ENCODE data around the gene DTWD2.
"Not testable (repeated sequence)": the region's sequence is repeated elsewhere in the genome, so short reads cannot be mapped to it uniquely, and the experiment has no call there.

Gene DTWD2

DNA sequence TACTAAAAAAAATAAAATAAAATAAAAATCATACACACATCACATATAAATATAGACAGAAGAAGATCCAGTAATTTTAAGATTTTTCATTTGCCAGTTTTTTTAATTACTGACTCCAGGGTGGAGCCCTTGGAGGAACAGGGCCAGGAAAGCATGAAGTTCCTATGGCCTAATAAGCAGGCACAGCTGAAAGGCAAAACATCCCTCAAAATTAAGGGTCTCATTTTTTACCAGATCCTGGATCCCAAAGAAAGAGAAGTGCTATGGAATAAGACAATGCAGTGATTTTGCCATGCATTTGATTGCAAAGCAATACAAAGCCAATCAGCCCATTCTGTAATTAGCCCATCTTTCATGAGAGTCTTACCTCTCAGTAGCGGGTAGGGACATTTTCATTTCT is 11.3 kb upstream of the DTWD2 start:
- H3K27ac ChIP-seq = no peak overlapping the region
- DNase-seq (ENCODE audit: low read depth, low spot score) = no peak

DNA sequence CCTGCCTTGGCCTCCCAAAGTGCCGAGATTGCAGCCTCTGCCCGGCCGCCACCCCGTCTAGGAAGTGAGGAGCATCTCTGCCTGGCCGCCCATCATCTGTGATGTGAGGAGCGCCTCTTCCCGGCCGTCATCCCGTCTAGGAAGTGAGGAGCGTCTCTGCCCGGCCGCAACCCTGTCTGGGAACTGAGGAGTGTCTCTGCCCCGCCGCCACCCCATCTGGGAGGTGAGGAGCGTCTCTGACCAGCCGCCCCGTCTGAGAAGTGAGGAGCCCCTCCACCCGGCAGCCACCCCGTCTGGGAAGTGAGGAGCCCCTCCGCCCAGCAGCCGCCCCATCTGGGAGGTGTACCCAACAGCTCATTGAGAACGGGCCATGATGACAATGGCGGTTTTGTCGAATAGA is 10.5 kb upstream of the DTWD2 start:
- H3K27ac ChIP-seq; DNase-seq (ENCODE audit: low read depth, low spot score): not testable (repeated sequence)

- no peak for DNase-seq (ENCODE audit: low read depth, low spot score)
- H3K27ac ChIP-seq = no peak overlapping the region
Observed at GRCh38 chr5:118996098-118996497, 7.8 kb upstream of the DTWD2 start.

- DNase-seq (ENCODE audit: low read depth, low spot score) = no peak
- no peak overlapping the region for H3K27ac ChIP-seq
Observed at GRCh38 chr5:118994595-118994994, 6.2 kb upstream of the DTWD2 start.

GRCh38 chr5:118993118-118993517 is 4.8 kb upstream of the DTWD2 start:
- H3K27ac ChIP-seq; DNase-seq (ENCODE audit: low read depth, low spot score): not testable (repeated sequence)

- H3K27ac ChIP-seq; DNase-seq (ENCODE audit: low read depth, low spot score): not testable (repeated sequence)
Observed at GRCh38 chr5:118992055-118992454, 3.7 kb upstream of the DTWD2 start.

- no peak for DNase-seq (ENCODE audit: low read depth, low spot score)
- H3K27ac ChIP-seq = no peak overlapping the region
Observed at GRCh38 chr5:118990582-118990981, 2.2 kb upstream of the DTWD2 start.

- DNase-seq (ENCODE audit: low read depth, low spot score) = no peak
- H3K27ac ChIP-seq = no peak overlapping the region
Observed at GRCh38 chr5:118989816-118990215, 1.5 kb upstream of the DTWD2 start.

DNA sequence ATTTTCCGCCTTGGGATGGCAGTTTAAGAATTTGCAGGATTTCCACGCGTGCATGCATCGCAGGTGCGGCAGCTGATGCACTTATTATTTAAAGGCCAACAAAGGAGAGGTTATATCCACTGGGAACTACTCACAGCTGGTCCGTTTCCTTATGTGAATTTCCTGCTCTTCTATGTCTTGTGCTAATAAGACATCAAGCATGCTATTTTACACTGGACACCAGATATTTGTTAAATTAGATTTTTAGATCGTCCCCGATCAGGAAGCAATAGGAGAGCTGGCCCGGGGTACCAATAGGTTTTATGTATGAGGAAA is 476 bp upstream of the DTWD2 start:
- peak overlapping the region; percentile 71 for H3K27ac ChIP-seq
- no peak for DNase-seq (ENCODE audit: low read depth, low spot score)

DNA sequence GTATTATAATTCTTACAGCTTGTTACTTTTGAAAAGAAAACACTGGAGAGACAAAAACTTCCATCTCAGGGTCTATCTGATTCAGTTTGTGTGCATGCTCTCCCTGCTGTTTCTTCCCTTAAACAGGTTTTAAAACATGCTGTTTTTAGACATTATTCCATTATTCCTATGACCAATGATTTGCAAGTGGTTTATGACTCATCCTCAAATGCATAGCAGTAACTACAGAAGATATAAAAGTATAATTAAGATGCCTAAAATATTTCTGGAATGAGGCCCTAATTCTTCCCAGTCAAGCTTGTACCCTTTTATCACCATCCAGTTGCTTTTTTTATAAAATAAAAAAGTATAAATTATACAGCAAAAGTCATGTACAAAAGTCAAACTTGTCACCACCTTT is 3.7 kb downstream of the DTWD2 start:
- no peak for DNase-seq (ENCODE audit: low read depth, low spot score)
- no peak overlapping the region for H3K27ac ChIP-seq

DNA sequence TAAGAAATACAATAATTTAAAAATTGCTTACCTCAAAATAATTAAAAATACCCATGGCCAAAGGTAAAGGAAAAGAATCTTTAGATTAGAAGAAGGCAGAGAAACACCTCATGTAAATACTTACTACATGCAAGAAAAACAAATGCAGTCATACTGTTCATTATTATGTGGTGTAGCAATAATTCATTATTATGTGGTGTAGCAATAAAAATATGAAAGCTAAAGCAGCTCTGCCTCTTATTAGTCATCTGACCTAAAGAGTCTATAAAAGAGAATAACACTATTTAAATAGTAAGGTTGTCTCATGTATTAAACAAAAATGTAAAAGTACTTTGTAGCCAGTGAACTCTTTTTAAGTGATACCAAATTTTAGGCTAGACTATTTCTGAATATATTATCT is 6.6 kb downstream of the DTWD2 start:
- DNase-seq (ENCODE audit: low read depth, low spot score) = peak; percentile 14
- H3K27ac ChIP-seq = no peak overlapping the region

- no peak for DNase-seq (ENCODE audit: low read depth, low spot score)
- H3K27ac ChIP-seq = no peak overlapping the region
Observed at GRCh38 chr5:118980438-118980837, 7.9 kb downstream of the DTWD2 start.

DNA sequence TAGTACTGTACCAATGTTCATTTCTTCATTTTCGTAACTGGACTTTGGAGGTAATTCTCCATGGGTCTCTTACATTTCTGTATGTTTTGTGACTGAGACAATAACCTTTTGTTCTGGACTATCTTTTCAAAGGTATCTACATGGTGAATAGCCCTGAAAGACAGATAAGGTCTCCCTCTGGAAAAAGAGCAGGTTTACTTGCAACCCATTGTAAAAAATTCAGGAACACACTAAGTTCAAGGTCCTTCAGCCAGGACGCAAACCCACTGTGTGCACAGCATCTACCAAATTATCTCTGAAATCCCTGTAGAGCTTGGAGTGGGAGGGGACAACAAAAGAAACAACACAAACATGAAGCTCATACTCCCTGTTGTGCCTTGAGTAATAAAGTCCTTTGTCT is 8.3 kb downstream of the DTWD2 start:
- no peak for DNase-seq (ENCODE audit: low read depth, low spot score)
- no peak overlapping the region for H3K27ac ChIP-seq

DNA sequence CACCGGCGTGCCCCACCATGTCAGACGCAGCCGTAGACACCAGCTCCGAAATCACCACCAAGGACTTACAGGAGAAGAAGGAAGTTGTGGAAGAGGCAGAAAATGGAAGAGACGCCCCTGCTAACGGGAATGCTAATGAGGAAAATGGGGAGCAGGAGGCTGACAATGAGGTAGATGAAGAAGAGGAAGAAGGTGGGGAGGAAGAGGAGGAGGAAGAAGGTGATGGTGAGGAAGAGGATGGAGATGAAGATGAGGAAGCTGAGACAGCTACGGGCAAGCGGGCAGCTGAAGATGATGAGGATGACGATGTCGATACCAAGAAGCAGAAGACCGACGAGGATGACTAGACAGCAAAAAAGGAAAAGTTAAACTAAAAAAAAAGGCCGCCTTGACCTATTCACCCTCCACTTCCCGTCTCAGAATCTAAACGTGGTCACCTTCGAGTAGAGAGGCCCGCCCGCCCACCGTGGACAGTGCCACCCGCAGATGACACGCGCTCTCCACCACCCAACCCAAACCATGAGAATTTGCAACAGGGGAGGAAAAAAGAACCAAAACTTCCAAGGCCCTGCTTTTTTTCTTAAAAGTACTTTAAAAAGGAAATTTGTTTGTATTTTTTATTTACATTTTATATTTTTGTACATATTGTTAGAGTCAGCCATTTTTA is 14.4 kb downstream of the DTWD2 start:
- not testable (repeated sequence) for H3K27ac ChIP-seq; DNase-seq (ENCODE audit: low read depth, low spot score)

GRCh38 chr5:118968925-118969375 is 19.4 kb downstream of the DTWD2 start:
- no peak for DNase-seq (ENCODE audit: low read depth, low spot score)
- H3K27ac ChIP-seq = no peak overlapping the region

GRCh38 chr5:118968406-118968911 is 19.9 kb downstream of the DTWD2 start:
- no peak for DNase-seq (ENCODE audit: low read depth, low spot score)

DNA sequence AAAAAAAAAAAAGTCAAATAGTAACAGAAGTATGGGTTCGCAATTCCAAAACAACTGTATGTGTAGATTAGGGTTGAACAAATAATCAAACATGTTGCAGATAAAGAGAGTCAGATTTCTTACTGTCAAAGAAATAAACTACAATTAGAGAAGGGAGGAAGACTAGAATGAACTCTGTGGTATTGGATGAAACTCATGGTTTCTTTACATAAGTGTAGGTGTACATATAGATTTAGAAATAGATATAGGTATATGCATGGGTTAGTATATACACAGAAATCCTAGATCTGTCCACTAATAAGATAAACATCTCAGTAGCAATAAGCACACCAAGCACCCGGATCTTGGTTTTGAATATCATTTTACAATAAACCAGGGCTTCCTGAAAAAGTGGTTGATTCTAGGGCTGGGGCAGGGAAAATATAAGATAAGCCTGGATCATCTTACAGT is 21.3 kb downstream of the DTWD2 start:
- H3K27ac ChIP-seq = no peak overlapping the region
- DNase-seq (ENCODE audit: low read depth, low spot score) = no peak

More at GRCh38 chr5:118968406-118968911, 19.9 kb downstream of the DTWD2 start:
- no peak overlapping the region for H3K27ac ChIP-seq

GRCh38 chr5:118965890-118966289 is 22.5 kb downstream of the DTWD2 start:
- no peak for DNase-seq (ENCODE audit: low read depth, low spot score)

GRCh38 chr5:118964970-118965369 is 23.4 kb downstream of the DTWD2 start:
- not testable (repeated sequence) for DNase-seq (ENCODE audit: low read depth, low spot score); H3K27ac ChIP-seq

More at GRCh38 chr5:118965890-118966289, 22.5 kb downstream of the DTWD2 start:
- no peak overlapping the region for H3K27ac ChIP-seq

DNA sequence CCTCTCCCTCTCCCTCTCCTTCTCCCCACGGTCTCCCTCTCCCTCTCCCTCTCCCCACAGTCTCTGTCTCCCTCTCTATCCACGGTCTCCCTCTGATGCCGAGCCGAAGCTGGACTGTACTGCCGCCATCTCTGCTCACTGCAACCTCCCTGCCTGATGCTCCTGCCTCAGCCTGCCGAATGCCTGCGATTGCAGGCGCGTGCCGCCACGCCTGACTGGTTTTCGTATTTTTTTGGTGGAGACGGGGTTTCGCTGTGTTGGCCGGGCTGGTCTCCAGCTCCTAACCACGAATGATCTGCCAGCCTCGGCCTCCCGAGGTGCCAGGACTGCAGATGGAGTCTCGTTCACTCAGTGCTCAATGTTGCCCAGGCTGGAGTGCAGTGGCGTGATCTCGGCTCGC is 24.0 kb downstream of the DTWD2 start:
- not testable (repeated sequence) for DNase-seq (ENCODE audit: low read depth, low spot score); H3K27ac ChIP-seq

- no peak overlapping the region for H3K27ac ChIP-seq
- no peak for DNase-seq (ENCODE audit: low read depth, low spot score)
Observed at GRCh38 chr5:118963169-118963568, 25.2 kb downstream of the DTWD2 start.

DNA sequence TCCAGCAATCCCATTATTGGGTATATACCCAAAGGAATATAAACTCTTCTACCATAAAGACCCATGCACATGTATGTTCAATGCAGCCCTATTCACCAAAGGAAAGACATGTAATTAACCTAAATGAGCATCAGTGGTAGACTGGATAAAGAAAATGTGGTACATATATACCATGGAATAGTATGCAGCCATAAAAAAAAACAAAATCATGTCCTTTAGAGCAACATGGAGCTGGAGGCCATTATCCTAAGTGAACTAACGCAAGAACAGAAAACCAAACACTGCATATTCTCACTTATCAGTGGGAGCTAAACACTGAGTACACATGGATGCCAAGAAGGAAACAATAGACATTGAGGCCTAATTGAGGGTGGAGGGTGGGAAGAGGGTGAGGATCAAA is 27.8 kb downstream of the DTWD2 start:
- no peak for DNase-seq (ENCODE audit: low read depth, low spot score)
- H3K27ac ChIP-seq = no peak overlapping the region

Measured in epithelial cell of prostate (primary cell).